SK-N-SH treated with all-trans-retinoic acid at 6 μM for 48 hours (cell line): ENCODE results near the gene TEX101.

Experiments used
- ARNTL ChIP-seq: fragments of 450-650 bp; formaldehyde crosslinking; IDR thresholded peaks from 2 replicates; pipeline ENCODE4 v1.5.0; 2020; ENCODE audit warnings: low read depth, mild to moderate bottlenecking, moderate library complexity, borderline replicate concordance
- BACH2 ChIP-seq: fragments of 250-450 bp; sonication (Bioruptor Pico); IDR thresholded peaks from 2 replicates; pipeline ENCODE4 v1.9.0; 2021; ENCODE audit warnings: mild to moderate bottlenecking, borderline replicate concordance
- CREB5 ChIP-seq: fragments of 250-450 bp; sonication (Bioruptor Pico); IDR thresholded peaks from 2 replicates; pipeline ENCODE4 v1.5.1; 2020; ENCODE audit warnings: low read depth, mild to moderate bottlenecking, moderate library complexity
- CSDC2 ChIP-seq: fragments of 250-450 bp; sonication (Bioruptor Pico); IDR thresholded peaks from 2 replicates; pipeline ENCODE4 v1.5.0; 2020; ENCODE audit warnings: mild to moderate bottlenecking, moderate library complexity
- ISL1 ChIP-seq: fragments of 250-450 bp; sonication (Bioruptor Pico); IDR thresholded peaks from 2 replicates; pipeline ENCODE4 v2.1.2; 2022; ENCODE audit warnings: mild to moderate bottlenecking, moderate library complexity
- OSR1 ChIP-seq: fragments of 250-450 bp; sonication (Bioruptor Pico); IDR thresholded peaks from 2 replicates; pipeline ENCODE4 v1.8.0; 2022; ENCODE audit warnings: moderate library complexity, mild to moderate bottlenecking, inconsistent platforms
- RARB ChIP-seq: fragments of 250-450 bp; sonication (Bioruptor Pico); IDR thresholded peaks from 2 replicates; pipeline ENCODE4 v1.8.0; 2021; ENCODE audit warnings: mild to moderate bottlenecking, moderate library complexity
- SNAI2 ChIP-seq: fragments of 250-450 bp; sonication (Bioruptor Pico); IDR thresholded peaks from 2 replicates; pipeline ENCODE4 v1.5.0; 2020; ENCODE audit warnings: mild to moderate bottlenecking, moderate library complexity
- ZFP3 ChIP-seq: fragments of 250-450 bp; sonication (Bioruptor Pico); IDR thresholded peaks from 2 replicates; pipeline ENCODE4 v1.5.0; 2020; ENCODE audit warnings: mild to moderate bottlenecking, moderate library complexity
- ZNF8 ChIP-seq: fragments of 450-650 bp; formaldehyde crosslinking; IDR thresholded peaks from 2 replicates; pipeline ENCODE4 v1.5.0; 2020; ENCODE audit warnings: mild to moderate bottlenecking, moderate library complexity

- TF ChIP-seq CSDC2 (CRISPR knock-in tag) (no peak), OSR1 (no peak), SNAI2 (CRISPR knock-in tag) (no peak), BACH2 (CRISPR knock-in tag) (no peak), ISL1 (CRISPR knock-in tag) (no peak), ZFP3 (CRISPR knock-in tag) (no peak), ZNF8 (CRISPR knock-in tag) (no peak), CREB5 (CRISPR knock-in tag) (no peak), RARB (CRISPR knock-in tag) (no peak), ARNTL (CRISPR knock-in tag) (no peak)
These were observed 24.5 kb downstream of the TEX101 start for GRCh38 chr19:43439032-43439708.
